SK-N-SH (cell line): ENCODE data around the gene GPX6. TPM values are rescaled to one million over a fixed set of nuclear protein-coding genes. Genes with fewer than 3 reads are reported as not detected.

ENCODE experiments used
- CTCF ChIA-PET: fragments of 300-600, 350-600 bp; formaldehyde crosslinking; extraction: SDS; loops from one replicate; lab custom pipeline; 2021; lab: Yijun Ruan, JAX
- POLR2A ChIA-PET: fragments of 350-600 bp; sonication (Branson Sonifier 250); formaldehyde crosslinking; extraction: SDS; loops from one replicate; lab custom pipeline; 2020; ENCODE audit warnings: antibody characterized with exemption, inconsistent platforms; lab: Yijun Ruan, JAX
- DNase-seq: peaks from one replicate; pipeline ENCODE4 v3.0.0; 2012
- H2AFZ ChIP-seq: fragments of 200-600 bp; sonication (generic); 2 replicates; pipeline ENCODE4 v1.8.1; 2016; ENCODE audit warnings: antibody characterized with exemption, mild to moderate bottlenecking, low read depth
- H3F3A ChIP-seq: fragments of 200-600 bp; sonication (generic); replicated peaks from 2 replicates; pipeline ENCODE3; 2016; ENCODE audit warnings: antibody characterized with exemption, mild to moderate bottlenecking; ENCODE audit not compliant: insufficient read depth
- H3K27ac ChIP-seq, 2 experiments: fragments of 200-500 bp in 1 of 2; fragments of 200-600 bp in 1 of 2; sonication (Bioruptor generic) in 1 of 2; sonication (generic), shearing (Covaris generic) in 1 of 2; 2 replicates each; pipeline versions ENCODE4 v1.5.1 to v1.6.1; 2014 to 2016; ENCODE audit warnings: low read depth in 2 of 2, inconsistent platforms in 1 of 2, low read length in 1 of 2, mild to moderate bottlenecking in 1 of 2, mixed read lengths in 1 of 2
- H3K27me3 ChIP-seq: fragments of 200-600 bp; sonication (generic), shearing (Covaris generic); 2 replicates; pipeline ENCODE4 v1.6.1; 2016; ENCODE audit warnings: mixed run types; ENCODE audit not compliant: insufficient read depth
- H3K36me3 ChIP-seq, 2 experiments: fragments of 200-500 bp in 1 of 2; fragments of 200-600 bp in 1 of 2; sonication (Bioruptor generic) in 1 of 2; sonication (generic) in 1 of 2; replicated peaks in 1 of 2; 2 replicates each; pipeline versions ENCODE3 to v1.5.1; 2014 to 2016; ENCODE audit warnings: low read length in 1 of 2, mild to moderate bottlenecking in 1 of 2; ENCODE audit not compliant: insufficient read depth in 2 of 2, control insufficient read depth in 1 of 2
- H3K4me1 ChIP-seq, 2 experiments: fragments of 200-500 bp in 1 of 2; fragments of 200-600 bp in 1 of 2; sonication (Bioruptor generic) in 1 of 2; sonication (generic), shearing (Covaris generic) in 1 of 2; 2 replicates each; pipeline versions ENCODE4 v1.5.1 to v1.6.1; 2014 to 2016; ENCODE audit warnings: low read depth in 1 of 2, low read length in 1 of 2, mixed run types in 1 of 2; ENCODE audit not compliant: insufficient read depth in 2 of 2, control insufficient read depth in 1 of 2
- H3K4me2 ChIP-seq: fragments of 200-600 bp; sonication (generic), shearing (Covaris generic); 2 replicates; pipeline ENCODE4 v1.6.1; 2017; ENCODE audit warnings: mixed run types
- H3K4me3 ChIP-seq, 2 experiments: fragments of 200-500 bp in 1 of 2; fragments of 200-600 bp in 1 of 2; sonication (Bioruptor generic) in 1 of 2; sonication (generic), shearing (Covaris generic) in 1 of 2; 2 replicates each; pipeline versions ENCODE4 v1.5.1 to v1.8.1; 2014 to 2016; ENCODE audit warnings: low read depth in 2 of 2, inconsistent platforms in 1 of 2, low read length in 1 of 2, mild to moderate bottlenecking in 1 of 2, mixed read lengths in 1 of 2, moderate library complexity in 1 of 2
- H3K79me2 ChIP-seq: fragments of 200-600 bp; sonication (generic); 2 replicates; pipeline ENCODE4 v1.8.1; 2017; ENCODE audit warnings: mild to moderate bottlenecking; ENCODE audit not compliant: insufficient read depth
- H3K9ac ChIP-seq: fragments of 200-600 bp; sonication (generic); 2 replicates; pipeline ENCODE4 v1.6.1; 2017; ENCODE audit warnings: mixed run types
- H3K9me2 ChIP-seq: fragments of 200-600 bp; sonication (generic); 2 replicates; pipeline ENCODE4 v1.6.1; 2017; ENCODE audit warnings: mixed run types
- H3K9me3 ChIP-seq: fragments of 200-600 bp; sonication (generic); 2 replicates; pipeline ENCODE4 v1.6.1; 2017; ENCODE audit warnings: mixed run types, mild to moderate bottlenecking, moderate library complexity
- H4K20me1 ChIP-seq: fragments of 200-600 bp; sonication (generic); 2 replicates; pipeline ENCODE4 v1.6.1; 2017; ENCODE audit warnings: mild to moderate bottlenecking, mixed run types; ENCODE audit not compliant: insufficient read depth
- CTCF ChIP-seq: fragments of 200-600 bp; sonication (generic); IDR thresholded peaks from 2 replicates; pipeline ENCODE4 v1.6.1; 2017; ENCODE audit warnings: antibody characterized with exemption, mild to moderate bottlenecking, moderate library complexity
- EP300 ChIP-seq, 2 experiments: IDR thresholded peaks; 2 replicates each; pipeline versions ENCODE4 v1.4.0 to v1.6.1; 2012; ENCODE audit warnings: borderline replicate concordance in 1 of 2, low read depth in 1 of 2, low read length in 1 of 2
- MXI1 ChIP-seq: IDR thresholded peaks from 2 replicates; pipeline ENCODE4 v1.6.1; 2012; ENCODE audit warnings: mild to moderate bottlenecking, low read depth, low read length, improper control_type of control experiment
- NFIC ChIP-seq: IDR thresholded peaks from 2 replicates; pipeline ENCODE4 v1.4.0; 2012; ENCODE audit warnings: borderline replicate concordance
- RFX5 ChIP-seq: IDR thresholded peaks from 2 replicates; pipeline ENCODE4 v1.6.1; 2012; ENCODE audit warnings: mild to moderate bottlenecking, improper control_type of control experiment, low read length
- RXRA ChIP-seq: IDR thresholded peaks from 2 replicates; pipeline ENCODE4 v1.4.0; 2012; ENCODE audit warnings: low read depth, mild to moderate bottlenecking, borderline replicate concordance
- SMC3 ChIP-seq: IDR thresholded peaks from 2 replicates; pipeline ENCODE4 v1.6.1; 2012; ENCODE audit warnings: low read depth, low read length, improper control_type of control experiment
- TAF1 ChIP-seq: IDR thresholded peaks from 2 replicates; pipeline ENCODE4 v1.6.1; 2012; ENCODE audit warnings: low read depth, mild to moderate bottlenecking, low read length, moderate library complexity, borderline replicate concordance
- TCF12 ChIP-seq: IDR thresholded peaks from 2 replicates; pipeline ENCODE4 v1.4.0; 2012
- TEAD4 ChIP-seq: IDR thresholded peaks from 2 replicates; pipeline ENCODE4 v1.4.0; 2012; ENCODE audit warnings: mild to moderate bottlenecking, borderline replicate concordance; ENCODE audit not compliant: insufficient read depth
- WGBS: methylation state at CpG from one replicate; pipeline ENCODE4 v1.1.6; 2017; ENCODE audit warnings: low lambda C conversion rate; 5-methylcytosine and 5-hydroxymethylcytosine counted together
- polyA plus RNA-seq, 3 experiments: library from polyadenylated mRNA; depleted of rRNA; stranded (reverse); fragments of >200 nt; gene quantifications; 2 replicates each; pipeline ENCODE4 v1.2.3, GENCODE V29; 2012
- TF ChIP-seq, protein P1 (sequence below): fragments of 150-350 bp; IDR thresholded peaks from 2 replicates; pipeline ENCODE4 v1.6.1; 2017; ENCODE audit warnings: antibody characterized with exemption, low read length, low read depth, borderline replicate concordance

GPX6 gene
- polyA plus RNA-seq, 1 of the 3 experiments (the other 2 are of a cell fraction): not detected

GRCh38 chr6:28491984-28492317 lies 23.6 kb downstream of the GPX6 start:
- POLR2A ChIA-PET: no interaction called here
- WGBS: 84% methylated on average over 3 of the region's 3 CpGs

GRCh38 chr6:28490205-28490890 lies 25.2 kb downstream of the GPX6 start:
- H3K9ac ChIP-seq: peak overlapping the region; percentile 53
- peak overlapping the region; percentile 75 for H3K4me2 ChIP-seq
- no peaks in the 10 kb centered on the region for H4K20me1 ChIP-seq
- TF ChIP-seq NFIC: no peak
- no peak for TF ChIP-seq RXRA
- TF ChIP-seq, protein P1, sequence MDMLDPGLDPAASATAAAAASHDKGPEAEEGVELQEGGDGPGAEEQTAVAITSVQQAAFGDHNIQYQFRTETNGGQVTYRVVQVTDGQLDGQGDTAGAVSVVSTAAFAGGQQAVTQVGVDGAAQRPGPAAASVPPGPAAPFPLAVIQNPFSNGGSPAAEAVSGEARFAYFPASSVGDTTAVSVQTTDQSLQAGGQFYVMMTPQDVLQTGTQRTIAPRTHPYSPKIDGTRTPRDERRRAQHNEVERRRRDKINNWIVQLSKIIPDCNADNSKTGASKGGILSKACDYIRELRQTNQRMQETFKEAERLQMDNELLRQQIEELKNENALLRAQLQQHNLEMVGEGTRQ: no peak
- no peak for TF ChIP-seq TAF1
- no peak for TF ChIP-seq TEAD4
- no peak for TF ChIP-seq TCF12
- TF ChIP-seq EP300 (IDR thresholded peaks at IDR 0.05; ENCODE audit: borderline replicate concordance in 1 of 2, low read depth in 1 of 2, low read length in 1 of 2): no peak
- no peak for TF ChIP-seq CTCF
- no peak for TF ChIP-seq SMC3
- TF ChIP-seq RFX5: no peak
- H3K79me2 ChIP-seq: no peaks in the 10 kb centered on the region
- no peak overlapping the region; a peak in 1 of 4 replicates for H3K27ac ChIP-seq
- H3K4me1 ChIP-seq: no peaks in the 10 kb centered on the region; a peak in 2 of 4 replicates
- H2AFZ ChIP-seq: peak overlapping the region; percentile 90
- ChIA-PET CTCF (no interaction called here), POLR2A (no interaction called here)
- peaks cover 2% of the 10 kb centered on the region; the same call in 1 of the 2 replicates for H3K27me3 ChIP-seq
- peak; percentile 50 for DNase-seq
- H3K9me2 ChIP-seq: no peaks in the 10 kb centered on the region
- H3F3A ChIP-seq: peaks cover 5% of the 10 kb centered on the region
- peak overlapping the region; percentile 58 to 70 for H3K4me3 ChIP-seq
- WGBS: 15% methylated on average over 21 of the region's 23 CpGs
- H3K9me3 ChIP-seq: no peaks in the 10 kb centered on the region
- no peaks in the 10 kb centered on the region for H3K36me3 ChIP-seq

More at GRCh38 chr6:28491984-28492317, 23.6 kb downstream of the GPX6 start:
- Histone ChIP-seq H3K27me3 (no peaks in the 10 kb centered on the region), H3K4me2 (no peak overlapping the region), H3K4me3 (no peak overlapping the region), H3K9me2 (no peaks in the 10 kb centered on the region), H3K79me2 (no peaks in the 10 kb centered on the region), H3K9ac (no peak overlapping the region), H4K20me1 (no peaks in the 10 kb centered on the region), H2AFZ (no peak overlapping the region), H3K9me3 (no peaks in the 10 kb centered on the region), H3K4me1 (no peaks in the 10 kb centered on the region; a peak in 2 of 4 replicates), H3K36me3 (no peaks in the 10 kb centered on the region), H3K27ac (no peak overlapping the region), H3F3A (peaks cover 5% of the 10 kb centered on the region)
- no peak for TF ChIP-seq MXI1
- no peak for DNase-seq
- CTCF ChIA-PET: no interaction called here
